Measurements from ENCODE around the gene CCNJ. TPM values are rescaled to one million over a fixed set of nuclear protein-coding genes. Genes with fewer than 3 reads are reported as not detected.

Gene CCNJ
- total and polyA plus RNA-seq, 2 of the 13 experiments (the other 11 are each of a cell fraction or from before 2014, with no cell fraction given), result 14.1 to 21.5 TPM

DNA sequence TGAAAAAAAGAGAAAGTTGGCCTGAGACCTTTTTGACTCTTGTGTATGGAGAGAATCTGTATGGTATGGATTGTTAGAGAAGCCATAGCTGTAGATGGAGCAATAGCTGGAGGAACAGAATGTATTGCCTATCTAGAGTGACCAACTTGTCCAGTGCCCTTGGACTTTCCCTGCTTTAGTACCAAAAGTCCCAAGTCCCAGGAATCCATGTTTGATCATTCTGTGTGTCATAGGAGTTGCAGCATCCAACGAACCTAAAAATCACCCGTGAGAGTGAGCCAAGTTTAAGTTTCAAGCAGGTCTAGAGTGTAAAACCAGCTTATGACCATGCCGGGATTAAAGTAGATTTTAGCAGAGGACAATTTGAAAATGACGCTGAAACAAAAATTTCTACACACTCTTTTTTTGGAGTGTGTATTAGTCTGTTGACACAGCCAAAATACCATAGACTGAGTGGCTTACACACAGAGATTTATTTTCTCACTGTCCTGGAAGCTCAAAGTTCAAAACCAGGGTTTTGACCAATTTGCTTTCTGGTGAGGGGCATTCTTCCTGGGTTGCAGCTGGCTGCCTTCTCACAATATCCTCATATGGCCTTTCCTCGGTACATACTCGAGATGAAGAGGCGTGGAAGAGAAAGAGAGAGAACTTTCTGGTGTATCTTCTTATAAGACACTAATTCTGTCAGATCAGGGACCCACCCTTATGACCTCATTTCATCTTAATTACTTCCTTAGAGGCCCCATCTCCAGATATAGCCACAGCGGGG, 49.8 kb downstream of the CCNJ start (continued):
- TF ChIP-seq, protein P1, sequence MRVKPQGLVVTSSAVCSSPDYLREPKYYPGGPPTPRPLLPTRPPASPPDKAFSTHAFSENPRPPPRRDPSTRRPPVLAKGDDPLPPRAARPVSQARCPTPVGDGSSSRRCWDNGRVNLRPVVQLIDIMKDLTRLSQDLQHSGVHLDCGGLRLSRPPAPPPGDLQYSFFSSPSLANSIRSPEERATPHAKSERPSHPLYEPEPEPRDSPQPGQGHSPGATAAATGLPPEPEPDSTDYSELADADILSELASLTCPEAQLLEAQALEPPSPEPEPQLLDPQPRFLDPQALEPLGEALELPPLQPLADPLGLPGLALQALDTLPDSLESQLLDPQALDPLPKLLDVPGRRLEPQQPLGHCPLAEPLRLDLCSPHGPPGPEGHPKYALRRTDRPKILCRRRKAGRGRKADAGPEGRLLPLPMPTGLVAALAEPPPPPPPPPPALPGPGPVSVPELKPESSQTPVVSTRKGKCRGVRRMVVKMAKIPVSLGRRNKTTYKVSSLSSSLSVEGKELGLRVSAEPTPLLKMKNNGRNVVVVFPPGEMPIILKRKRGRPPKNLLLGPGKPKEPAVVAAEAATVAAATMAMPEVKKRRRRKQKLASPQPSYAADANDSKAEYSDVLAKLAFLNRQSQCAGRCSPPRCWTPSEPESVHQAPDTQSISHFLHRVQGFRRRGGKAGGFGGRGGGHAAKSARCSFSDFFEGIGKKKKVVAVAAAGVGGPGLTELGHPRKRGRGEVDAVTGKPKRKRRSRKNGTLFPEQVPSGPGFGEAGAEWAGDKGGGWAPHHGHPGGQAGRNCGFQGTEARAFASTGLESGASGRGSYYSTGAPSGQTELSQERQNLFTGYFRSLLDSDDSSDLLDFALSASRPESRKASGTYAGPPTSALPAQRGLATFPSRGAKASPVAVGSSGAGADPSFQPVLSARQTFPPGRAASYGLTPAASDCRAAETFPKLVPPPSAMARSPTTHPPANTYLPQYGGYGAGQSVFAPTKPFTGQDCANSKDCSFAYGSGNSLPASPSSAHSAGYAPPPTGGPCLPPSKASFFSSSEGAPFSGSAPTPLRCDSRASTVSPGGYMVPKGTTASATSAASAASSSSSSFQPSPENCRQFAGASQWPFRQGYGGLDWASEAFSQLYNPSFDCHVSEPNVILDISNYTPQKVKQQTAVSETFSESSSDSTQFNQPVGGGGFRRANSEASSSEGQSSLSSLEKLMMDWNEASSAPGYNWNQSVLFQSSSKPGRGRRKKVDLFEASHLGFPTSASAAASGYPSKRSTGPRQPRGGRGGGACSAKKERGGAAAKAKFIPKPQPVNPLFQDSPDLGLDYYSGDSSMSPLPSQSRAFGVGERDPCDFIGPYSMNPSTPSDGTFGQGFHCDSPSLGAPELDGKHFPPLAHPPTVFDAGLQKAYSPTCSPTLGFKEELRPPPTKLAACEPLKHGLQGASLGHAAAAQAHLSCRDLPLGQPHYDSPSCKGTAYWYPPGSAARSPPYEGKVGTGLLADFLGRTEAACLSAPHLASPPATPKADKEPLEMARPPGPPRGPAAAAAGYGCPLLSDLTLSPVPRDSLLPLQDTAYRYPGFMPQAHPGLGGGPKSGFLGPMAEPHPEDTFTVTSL (CRISPR knock-in tag; IDR thresholded peaks at IDR 0.05; ENCODE audit: borderline replicate concordance), result no peak; the same call in 1 of the 2 replicates
- TF ChIP-seq ZHX2 (IDR thresholded peaks at IDR 0.05; ENCODE audit: low read depth), result no peak
- TF ChIP-seq ZHX2 (CRISPR knock-in tag; IDR thresholded peaks at IDR 0.05; ENCODE audit: borderline replicate concordance), result no peak
- no peak for TF ChIP-seq MAZ (IDR thresholded peaks at IDR 0.05; ENCODE audit: borderline replicate concordance, low read depth, low read length)
- no peak for TF ChIP-seq MAZ (CRISPR knock-in tag; IDR thresholded peaks at IDR 0.05; ENCODE audit: low read depth)
- no peak for TF ChIP-seq EEA1 (CRISPR knock-in tag; IDR thresholded peaks at IDR 0.05; ENCODE audit: borderline replicate concordance)
- TF ChIP-seq, protein P2, sequence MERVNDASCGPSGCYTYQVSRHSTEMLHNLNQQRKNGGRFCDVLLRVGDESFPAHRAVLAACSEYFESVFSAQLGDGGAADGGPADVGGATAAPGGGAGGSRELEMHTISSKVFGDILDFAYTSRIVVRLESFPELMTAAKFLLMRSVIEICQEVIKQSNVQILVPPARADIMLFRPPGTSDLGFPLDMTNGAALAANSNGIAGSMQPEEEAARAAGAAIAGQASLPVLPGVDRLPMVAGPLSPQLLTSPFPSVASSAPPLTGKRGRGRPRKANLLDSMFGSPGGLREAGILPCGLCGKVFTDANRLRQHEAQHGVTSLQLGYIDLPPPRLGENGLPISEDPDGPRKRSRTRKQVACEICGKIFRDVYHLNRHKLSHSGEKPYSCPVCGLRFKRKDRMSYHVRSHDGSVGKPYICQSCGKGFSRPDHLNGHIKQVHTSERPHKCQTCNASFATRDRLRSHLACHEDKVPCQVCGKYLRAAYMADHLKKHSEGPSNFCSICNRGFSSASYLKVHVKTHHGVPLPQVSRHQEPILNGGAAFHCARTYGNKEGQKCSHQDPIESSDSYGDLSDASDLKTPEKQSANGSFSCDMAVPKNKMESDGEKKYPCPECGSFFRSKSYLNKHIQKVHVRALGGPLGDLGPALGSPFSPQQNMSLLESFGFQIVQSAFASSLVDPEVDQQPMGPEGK (CRISPR knock-in tag; IDR thresholded peaks at IDR 0.05), result no peak
- TF ChIP-seq SP140L (CRISPR knock-in tag; IDR thresholded peaks at IDR 0.05; ENCODE audit: borderline replicate concordance), result 0 out of 2 replicates have a peak, but pooled peaks have one; percentile 44

Data from HepG2 (cell line).